PC-3 (cell line): ENCODE measurements around the gene ITGB1BP1. TPM values are rescaled to one million over a fixed set of nuclear protein-coding genes. Genes with fewer than 3 reads are reported as not detected.

ENCODE experiments used
- ATAC-seq: fragments of 200-7000 bp; cut with Tn5 transposase; 2 replicates; pipeline ENCODE4 v1.9.1; 2020; ENCODE audit warnings: mild to moderate bottlenecking, moderate library complexity
- BruUV-seq: library from RNA; stranded (reverse); fragments of 400-500 nt; replicated peaks from 2 replicates; lab custom pipeline; 2021; lab: Mats Ljungman, UMichigan
- CTCF ChIA-PET: fragments of 300-600 bp; sonication (Branson Sonifier 250); formaldehyde crosslinking; loops from one replicate; lab custom pipeline; 2022; ENCODE audit warnings: antibody characterized with exemption; lab: Charles Lee
- POLR2A ChIA-PET: fragments of 300-600 bp; sonication (Branson Sonifier 250); formaldehyde crosslinking; loops from one replicate; lab custom pipeline; 2022; ENCODE audit warnings: antibody characterized with exemption; ENCODE audit not compliant: unreplicated experiment; lab: Charles Lee
- DNase-seq: peaks from one replicate; pipeline ENCODE4 v3.0.0-alpha.2; 2015
- H2AFZ ChIP-seq: fragments of 300-600 bp; sonication (generic); 2 replicates; pipeline ENCODE4 v1.6.0; 2016; ENCODE audit warnings: antibody characterized with exemption, low read length
- H3F3A ChIP-seq: fragments of 300-600 bp; sonication (generic); one replicate; pipeline ENCODE4 v1.6.0; 2017; ENCODE audit warnings: antibody characterized with exemption, low read length, control low read depth, mild to moderate bottlenecking; ENCODE audit not compliant: unreplicated experiment
- H3K27ac ChIP-seq: fragments of 300-600 bp; sonication (generic); 2 replicates; pipeline ENCODE4 v1.5.1; 2016; ENCODE audit warnings: mild to moderate bottlenecking, low read length
- H3K27me3 ChIP-seq: fragments of 300-600 bp; sonication (generic); 2 replicates; pipeline ENCODE4 v1.6.1; 2016; ENCODE audit warnings: low read length, mixed read lengths
- H3K36me3 ChIP-seq: fragments of 300-600 bp; sonication (generic); 2 replicates; pipeline ENCODE4 v1.6.1; 2016; ENCODE audit warnings: low read depth, mixed run types, low read length, mixed read lengths
- H3K4me1 ChIP-seq: fragments of 300-600 bp; sonication (generic); 2 replicates; pipeline ENCODE4 v1.5.1; 2016; ENCODE audit warnings: low read length; ENCODE audit not compliant: insufficient read depth
- H3K4me2 ChIP-seq: fragments of 300-600 bp; sonication (generic); 2 replicates; pipeline ENCODE4 v1.6.0; 2016; ENCODE audit warnings: low read length
- H3K4me3 ChIP-seq: fragments of 300-600 bp; sonication (generic); 2 replicates; pipeline ENCODE4 v1.5.1; 2016; ENCODE audit warnings: mild to moderate bottlenecking, low read length, mixed read lengths
- H3K79me2 ChIP-seq: fragments of 300-600 bp; sonication (generic); 2 replicates; pipeline ENCODE4 v1.6.1; 2017; ENCODE audit warnings: low read length, mixed read lengths
- H3K9ac ChIP-seq: fragments of 300-600 bp; sonication (generic); 2 replicates; pipeline ENCODE4 v1.6.0; 2016; ENCODE audit warnings: mild to moderate bottlenecking, low read length
- H3K9me2 ChIP-seq: fragments of 300-600 bp; sonication (generic); replicated peaks from 2 replicates; pipeline ENCODE4 v1.6.1; 2016; ENCODE audit warnings: mixed run types, low read length, mixed read lengths
- H3K9me3 ChIP-seq: fragments of 300-600 bp; sonication (generic); 2 replicates; pipeline ENCODE4 v1.6.1; 2016; ENCODE audit warnings: low read length, mixed read lengths
- H4K20me1 ChIP-seq: fragments of 300-600 bp; sonication (generic); 2 replicates; pipeline ENCODE4 v1.6.1; 2016; ENCODE audit warnings: low read length, mixed read lengths
- CTCF ChIP-seq: fragments of 300-600 bp; sonication (generic); conservative IDR thresholded peaks from 2 replicates; pipeline ENCODE4 v1.5.1; 2017; ENCODE audit warnings: antibody characterized with exemption, low read depth, mild to moderate bottlenecking, low read length
- EZH2 ChIP-seq: fragments of 300-600 bp; sonication (generic); IDR thresholded peaks from one replicate; pipeline ENCODE4 v1.6.1; 2017; ENCODE audit warnings: antibody characterized with exemption, mild to moderate bottlenecking, low read length; ENCODE audit not compliant: unreplicated experiment
- EZH2phosphoT487 ChIP-seq: fragments of 300-600 bp; sonication (generic); IDR thresholded peaks from 2 replicates; pipeline ENCODE4 v1.6.1; 2018; ENCODE audit warnings: mild to moderate bottlenecking, antibody characterized with exemption, low read length, borderline replicate concordance
- intact Hi-C: fragments of 100-400 bp; cut with micrococcal nuclease; formaldehyde crosslinking; loops from 2 replicates; pipeline ENCODE4 v1.9.0; 2023
- total RNA-seq: library from RNA; depleted of rRNA; stranded (reverse); fragments of >200 nt; gene quantifications from 2 replicates; pipeline ENCODE4 v1.2.3, GENCODE V29; 2014

The ITGB1BP1 gene
- total RNA-seq, 1 experiment from 2014 or later, result 77.6 TPM

- Histone ChIP-seq H3K79me2 (no peaks in the 10 kb centered on the region), H3K4me1 (no peaks in the 10 kb centered on the region), H3K9me3 (no peaks in the 10 kb centered on the region), H3K9ac (no peak overlapping the region), H3K36me3 (peaks cover 19% of the 10 kb centered on the region), H3K4me2 (no peak overlapping the region), H3K27ac (no peak overlapping the region), H3K9me2 (no peaks in the 10 kb centered on the region), H3K27me3 (no peaks in the 10 kb centered on the region), H4K20me1 (no peaks in the 10 kb centered on the region), H3K4me3 (no peak overlapping the region), H2AFZ (no peak overlapping the region), H3F3A (no peaks in the 10 kb centered on the region)
- BruUV-seq, result no TSS peak
- ATAC-seq, result no peak
- intact Hi-C loops, result no loop called here
- CTCF ChIA-PET, result no interaction called here
- TF ChIP-seq EZH2phosphoT487 (no peak), EZH2 (no peak), CTCF (no peak)
- POLR2A ChIA-PET, result no interaction called here
- DNase-seq, result no peak
Observed at GRCh38 chr2:9465170-9465569, 41.8 kb upstream of the ITGB1BP1 start.

GRCh38 chr2:9463698-9464034, 40.3 kb upstream of the ITGB1BP1 start:
- no TSS peak for BruUV-seq
- DNase-seq (no peak), ATAC-seq (peak; percentile 29; the same call in 1 of the 2 replicates)
- Histone ChIP-seq H3K27ac (no peak overlapping the region), H4K20me1 (no peaks in the 10 kb centered on the region), H3K4me2 (no peak overlapping the region), H3K79me2 (no peaks in the 10 kb centered on the region), H2AFZ (no peak overlapping the region), H3F3A (no peaks in the 10 kb centered on the region), H3K9me2 (no peaks in the 10 kb centered on the region), H3K9ac (no peak overlapping the region), H3K36me3 (peaks cover 16% of the 10 kb centered on the region), H3K27me3 (no peaks in the 10 kb centered on the region), H3K4me3 (no peak overlapping the region), H3K4me1 (no peaks in the 10 kb centered on the region), H3K9me3 (no peaks in the 10 kb centered on the region)
- no peak for TF ChIP-seq CTCF
- TF ChIP-seq EZH2, result no peak
- no peak for TF ChIP-seq EZH2phosphoT487
- intact Hi-C loops, result no loop called here
- ChIA-PET POLR2A (no interaction called here), CTCF (no interaction called here)

GRCh38 chr2:9462886-9463697, 39.8 kb upstream of the ITGB1BP1 start:
- ATAC-seq (no peak), DNase-seq (no peak)
- no TSS peak for BruUV-seq
- Histone ChIP-seq H3K9me2 (no peaks in the 10 kb centered on the region), H3K9ac (no peak overlapping the region), H3K9me3 (no peaks in the 10 kb centered on the region), H3K4me3 (no peak overlapping the region), H3K36me3 (peaks cover 16% of the 10 kb centered on the region), H3K4me2 (no peak overlapping the region), H4K20me1 (no peaks in the 10 kb centered on the region), H3K27me3 (no peaks in the 10 kb centered on the region), H3F3A (no peaks in the 10 kb centered on the region), H2AFZ (no peak overlapping the region), H3K27ac (no peak overlapping the region), H3K79me2 (no peaks in the 10 kb centered on the region), H3K4me1 (no peaks in the 10 kb centered on the region)
- ChIA-PET CTCF (no interaction called here), POLR2A (no interaction called here)
- intact Hi-C loops, result no loop called here
- TF ChIP-seq EZH2, result no peak
- TF ChIP-seq CTCF, result no peak
- no peak for TF ChIP-seq EZH2phosphoT487
